A172 (cell line): ENCODE results near the gene TMEM167B. TPM values are rescaled to one million over a fixed set of nuclear protein-coding genes. Genes with fewer than 3 reads are reported as not detected.
"Not testable (repeated sequence)": the region's sequence is repeated elsewhere in the genome, so short reads cannot be mapped to it uniquely, and the experiment has no call there.

Experiments used
- DNase-seq: peaks from one replicate; pipeline ENCODE4 v3.0.0-alpha.2; 2015; ENCODE audit warnings: low spot score
- total RNA-seq: library from RNA; depleted of rRNA; stranded (reverse); fragments of >200 nt; shearing (Covaris generic); gene quantifications from 2 replicates; pipeline ENCODE4 v1.2.3, GENCODE V29; 2014

Gene TMEM167B
- total RNA-seq, 1 experiment from 2014 or later, result 16.0 TPM

- peak; percentile 65 for DNase-seq
Observed at GRCh38 chr1:109112652-109113285, 22.2 kb downstream of the TMEM167B start.

GRCh38 chr1:109113590-109114341 is 23.2 kb downstream of the TMEM167B start, which contains the start of gene ELAPOR1:
TSS of gene ELAPOR1 (plus strand) at chr1:109114115. CDS start at chr1:109114184, 69 bp downstream.
- DNase-seq, result no peak

GRCh38 chr1:109114342-109114674 is 23.7 kb downstream of the TMEM167B start:
- DNase-seq, result no peak

GRCh38 chr1:109115685-109116084 is 25.1 kb downstream of the TMEM167B start:
- DNase-seq, result no peak

GRCh38 chr1:109116286-109116685 is 25.7 kb downstream of the TMEM167B start:
- no peak for DNase-seq

GRCh38 chr1:109118089-109118488 is 27.5 kb downstream of the TMEM167B start:
- DNase-seq, result no peak

- no peak for DNase-seq
Observed at GRCh38 chr1:109120356-109120755, 29.8 kb downstream of the TMEM167B start.

- DNase-seq, result no peak
Observed at GRCh38 chr1:109131059-109131458, 40.5 kb downstream of the TMEM167B start.

- no peak for DNase-seq
Observed at GRCh38 chr1:109131800-109132199, 41.2 kb downstream of the TMEM167B start.

GRCh38 chr1:109133002-109133706 is 42.6 kb downstream of the TMEM167B start:
- no peak for DNase-seq

- DNase-seq, result no peak
Observed at GRCh38 chr1:109133815-109134214, 43.3 kb downstream of the TMEM167B start.

GRCh38 chr1:109134423-109134822 is 43.9 kb downstream of the TMEM167B start:
- DNase-seq, result no peak

- DNase-seq, result no peak
Observed at GRCh38 chr1:109135940-109136339, 45.4 kb downstream of the TMEM167B start.

GRCh38 chr1:109136766-109137165 is 46.2 kb downstream of the TMEM167B start:
- DNase-seq, result no peak

GRCh38 chr1:109137958-109138357 is 47.4 kb downstream of the TMEM167B start:
- DNase-seq, result no peak

GRCh38 chr1:109138358-109138757 is 47.8 kb downstream of the TMEM167B start:
- no peak for DNase-seq

- no peak for DNase-seq
Observed at GRCh38 chr1:109140392-109140791, 49.8 kb downstream of the TMEM167B start.

GRCh38 chr1:109142260-109142659 is 51.7 kb downstream of the TMEM167B start:
- DNase-seq, result no peak

- DNase-seq, result not testable (repeated sequence)
Observed at GRCh38 chr1:109142725-109143124, 52.2 kb downstream of the TMEM167B start.
